GM23248 (cell line): ENCODE results near the gene TGIF1. TPM values are rescaled to one million over a fixed set of nuclear protein-coding genes. Genes with fewer than 3 reads are reported as not detected.

Experiments
- DNase-seq: peaks from one replicate; pipeline ENCODE4 v3.0.0-alpha.2; 2015
- H2AFZ ChIP-seq: fragments of 200-600 bp; sonication (generic); 2 replicates; pipeline ENCODE4 v1.6.1; 2016; ENCODE audit warnings: antibody characterized with exemption
- H3F3A ChIP-seq: fragments of 200-600 bp; sonication (generic); 2 replicates; pipeline ENCODE4 v1.6.1; 2016; ENCODE audit warnings: mild to moderate bottlenecking, antibody characterized with exemption, mixed run types; ENCODE audit not compliant: insufficient read depth
- H3K27ac ChIP-seq: fragments of 200-600 bp; sonication (generic); 2 replicates; pipeline ENCODE4 v1.5.1; 2016; ENCODE audit warnings: mild to moderate bottlenecking
- H3K27me3 ChIP-seq: fragments of 200-600 bp; sonication (generic); replicated peaks from 2 replicates; pipeline ENCODE4 v1.6.1; 2016; ENCODE audit warnings: mild to moderate bottlenecking; ENCODE audit not compliant: insufficient read depth
- H3K36me3 ChIP-seq: fragments of 200-600 bp; sonication (generic); 2 replicates; pipeline ENCODE4 v1.6.1; 2016; ENCODE audit warnings: low read depth, mild to moderate bottlenecking
- H3K4me1 ChIP-seq: fragments of 200-600 bp; sonication (generic); 2 replicates; pipeline ENCODE4 v1.6.1; 2016; ENCODE audit warnings: mild to moderate bottlenecking; ENCODE audit not compliant: insufficient read depth
- H3K4me2 ChIP-seq: fragments of 200-600 bp; sonication (generic); one replicate; pipeline ENCODE4 v1.6.1; 2016; ENCODE audit warnings: mild to moderate bottlenecking; ENCODE audit not compliant: unreplicated experiment
- H3K4me3 ChIP-seq: fragments of 200-600 bp; sonication (generic); 2 replicates; pipeline ENCODE4 v1.5.1; 2016; ENCODE audit warnings: mild to moderate bottlenecking
- H3K79me2 ChIP-seq: fragments of 200-600 bp; sonication (generic); 2 replicates; pipeline ENCODE4 v1.6.1; 2016; ENCODE audit warnings: mild to moderate bottlenecking; ENCODE audit not compliant: insufficient read depth
- H3K9ac ChIP-seq: fragments of 200-600 bp; sonication (generic); 2 replicates; pipeline ENCODE4 v1.6.1; 2016; ENCODE audit warnings: mild to moderate bottlenecking
- H3K9me2 ChIP-seq: fragments of 200-600 bp; sonication (generic); 2 replicates; pipeline ENCODE4 v1.6.1; 2016; ENCODE audit warnings: mixed run types, mild to moderate bottlenecking, moderate library complexity; ENCODE audit not compliant: insufficient read depth
- H3K9me3 ChIP-seq: fragments of 200-600 bp; sonication (generic); one replicate; pipeline ENCODE4 v1.6.1; 2017; ENCODE audit warnings: low read depth
- H4K20me1 ChIP-seq: fragments of 200-600 bp; sonication (generic); 2 replicates; pipeline ENCODE4 v1.6.0; 2016; ENCODE audit not compliant: insufficient read depth
- EZH2 ChIP-seq: fragments of 200-600 bp; sonication (generic); IDR thresholded peaks from 2 replicates; pipeline ENCODE4 v1.6.1; 2018; ENCODE audit warnings: antibody characterized with exemption, mild to moderate bottlenecking; ENCODE audit not compliant: insufficient read depth, poor library complexity, severe bottlenecking
- EZH2phosphoT487 ChIP-seq: fragments of 200-600 bp; sonication (generic); IDR thresholded peaks from 2 replicates; pipeline ENCODE4 v1.6.1; 2018; ENCODE audit warnings: antibody characterized with exemption, moderate library complexity, mild to moderate bottlenecking, low read depth; ENCODE audit not compliant: insufficient read depth
- WGBS, 2 experiments: methylation state at CpG; one replicate each; pipeline ENCODE4 v1.1.6; 2015 to 2017; ENCODE audit warnings: low lambda C conversion rate in 2 of 2, low coverage in 1 of 2; ENCODE audit errors: missing lambda C conversion rate in 2 of 2; 5-methylcytosine and 5-hydroxymethylcytosine counted together
- in situ Hi-C: fragments of 300-500 bp; cut with MboI; formaldehyde crosslinking; loops from 2 replicates; pipeline ENCODE4 v1.15.0; 2020
- polyA plus RNA-seq: library from polyadenylated mRNA; unstranded; fragments of >200 nt; fragmentation: Nextera tagmentation; extraction: Ambion mirVana; gene quantifications from 2 replicates; pipeline ENCODE4 v1.2.1, GENCODE V29; 2016
- total RNA-seq: library from RNA; depleted of rRNA; stranded (reverse); fragments of >200 nt; shearing (Covaris generic); gene quantifications from 2 replicates; pipeline ENCODE4 v1.2.3, GENCODE V29; 2014

The TGIF1 gene
- total and polyA plus RNA-seq, 2 experiments from 2014 or later = 88.0 to 122 TPM

- Histone ChIP-seq H3K9ac (no peak overlapping the region), H3K4me2 (no peak overlapping the region), H3F3A (no peaks in the 10 kb centered on the region), H2AFZ (no peak overlapping the region), H3K9me2 (no peaks in the 10 kb centered on the region), H3K27ac (no peak overlapping the region), H4K20me1 (no peaks in the 10 kb centered on the region), H3K27me3 (no peaks in the 10 kb centered on the region), H3K9me3 (no peaks in the 10 kb centered on the region), H3K4me3 (no peak overlapping the region), H3K4me1 (no peaks in the 10 kb centered on the region), H3K79me2 (no peaks in the 10 kb centered on the region), H3K36me3 (no peaks in the 10 kb centered on the region)
- DNase-seq = no peak
- in situ Hi-C loops = no loop called here
- 62 to 69% methylated on average over 2 of the region's 2 CpGs for WGBS, 2 experiments
- no peak for TF ChIP-seq EZH2
- no peak for TF ChIP-seq EZH2phosphoT487
Measured at GRCh38 chr18:3420919-3421279, 29.1 kb upstream of the TGIF1 start.

DNA sequence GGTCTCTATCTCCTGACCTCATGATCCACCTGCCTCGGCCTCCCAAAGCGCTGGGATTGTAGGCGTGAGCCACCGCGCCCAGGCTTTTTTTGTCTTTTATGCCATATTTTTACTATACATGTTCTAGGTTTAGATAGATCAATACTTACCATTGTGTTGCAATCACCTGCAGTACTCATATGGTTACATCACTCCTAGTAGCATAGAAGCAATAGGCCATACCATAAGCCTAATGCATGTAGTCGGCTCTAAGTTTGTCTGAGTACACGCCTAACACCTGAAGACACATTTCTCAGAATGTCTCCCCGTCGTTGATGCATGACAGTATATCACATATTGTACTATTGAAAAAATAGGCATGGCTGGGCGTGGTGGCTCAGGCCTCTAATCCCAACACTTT, 27.1 kb upstream of the TGIF1 start:
- Histone ChIP-seq H3F3A (no peaks in the 10 kb centered on the region), H3K9me2 (no peaks in the 10 kb centered on the region), H3K27ac (no peak overlapping the region), H3K9me3 (no peaks in the 10 kb centered on the region), H3K4me2 (no peak overlapping the region), H3K36me3 (no peaks in the 10 kb centered on the region), H3K4me3 (no peak overlapping the region), H3K79me2 (no peaks in the 10 kb centered on the region), H4K20me1 (no peaks in the 10 kb centered on the region), H2AFZ (no peak overlapping the region), H3K27me3 (no peaks in the 10 kb centered on the region), H3K9ac (no peak overlapping the region), H3K4me1 (no peaks in the 10 kb centered on the region)
- no peak for TF ChIP-seq EZH2
- TF ChIP-seq EZH2phosphoT487 = no peak
- WGBS, 2 experiments = 88 to 89% methylated on average over 10 of the region's 10 CpGs
- in situ Hi-C loops = no loop called here
- no peak for DNase-seq

- H4K20me1 ChIP-seq = no peaks in the 10 kb centered on the region
- WGBS, 2 experiments = 44 to 58% methylated on average over 2 to 3 of the region's 3 CpGs
- in situ Hi-C loops = no loop called here
Measured at GRCh38 chr18:3424280-3424890, 25.6 kb upstream of the TGIF1 start.

GRCh38 chr18:3425030-3425429, 24.9 kb upstream of the TGIF1 start:
- no peak for DNase-seq
- Histone ChIP-seq H3K4me1 (no peaks in the 10 kb centered on the region), H3K9ac (no peak overlapping the region), H3K79me2 (no peaks in the 10 kb centered on the region), H3K27me3 (no peaks in the 10 kb centered on the region), H4K20me1 (no peaks in the 10 kb centered on the region), H3K4me2 (no peak overlapping the region), H3K9me3 (no peaks in the 10 kb centered on the region), H2AFZ (no peak overlapping the region), H3K36me3 (no peaks in the 10 kb centered on the region), H3K27ac (no peak overlapping the region), H3K9me2 (no peaks in the 10 kb centered on the region), H3F3A (no peaks in the 10 kb centered on the region), H3K4me3 (no peak overlapping the region)
- in situ Hi-C loops = no loop called here
- 69% methylated on average over 3 of the region's 3 CpGs for WGBS, 2 experiments
- no peak for TF ChIP-seq EZH2
- no peak for TF ChIP-seq EZH2phosphoT487

More at GRCh38 chr18:3424280-3424890, 25.6 kb upstream of the TGIF1 start:
- Histone ChIP-seq H3K9me3 (no peaks in the 10 kb centered on the region), H3F3A (no peaks in the 10 kb centered on the region), H3K4me1 (no peaks in the 10 kb centered on the region), H2AFZ (no peak overlapping the region), H3K9me2 (no peaks in the 10 kb centered on the region), H3K27ac (no peak overlapping the region), H3K79me2 (no peaks in the 10 kb centered on the region), H3K9ac (no peak overlapping the region), H3K27me3 (no peaks in the 10 kb centered on the region), H3K36me3 (no peaks in the 10 kb centered on the region), H3K4me2 (no peak overlapping the region), H3K4me3 (no peak overlapping the region)
- no peak for TF ChIP-seq EZH2phosphoT487
- TF ChIP-seq EZH2 = no peak
- no peak for DNase-seq

DNA sequence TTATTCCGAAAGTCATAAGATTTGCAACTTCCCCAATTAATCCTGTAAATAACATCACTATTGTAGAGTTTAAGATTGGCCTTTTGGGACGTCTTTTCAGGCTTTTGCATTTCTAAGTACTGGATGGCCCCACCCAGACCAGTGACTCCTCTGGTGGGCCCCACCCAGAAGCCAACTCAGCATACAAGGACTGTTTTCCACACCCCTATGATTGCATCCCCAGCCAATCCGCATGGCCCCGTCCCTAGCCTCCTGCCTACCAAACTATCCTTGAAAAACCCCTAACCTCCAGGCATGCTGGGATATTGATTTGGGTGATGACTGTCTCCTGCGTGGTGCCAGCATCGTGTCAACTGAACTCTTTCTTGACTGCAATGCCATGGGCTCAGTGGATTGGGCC, 24.5 kb upstream of the TGIF1 start:
- Histone ChIP-seq H3K27me3 (no peaks in the 10 kb centered on the region), H3K9ac (no peak overlapping the region), H3K4me1 (no peaks in the 10 kb centered on the region), H3K4me2 (no peak overlapping the region), H4K20me1 (no peaks in the 10 kb centered on the region), H2AFZ (no peak overlapping the region), H3K27ac (no peak overlapping the region), H3K9me2 (no peaks in the 10 kb centered on the region), H3K36me3 (no peaks in the 10 kb centered on the region), H3K9me3 (no peaks in the 10 kb centered on the region), H3K79me2 (no peaks in the 10 kb centered on the region), H3F3A (no peaks in the 10 kb centered on the region), H3K4me3 (no peak overlapping the region)
- peak; percentile 4 for DNase-seq
- no peak for TF ChIP-seq EZH2phosphoT487
- TF ChIP-seq EZH2 = no peak
- 81 to 82% methylated on average over 6 of the region's 6 CpGs for WGBS, 2 experiments
- in situ Hi-C loops = no loop called here
